ENCODE results near the gene NPHP4.

NPHP4 gene

GRCh38 chr1:5857011-5857410 lies 135.2 kb downstream of the NPHP4 start (continued):
- TF ChIP-seq ARNTL (CRISPR knock-in tag; IDR thresholded peaks at IDR 0.05; ENCODE audit: borderline replicate concordance, low read depth) = no peak
- TF ChIP-seq SNAI2 (CRISPR knock-in tag; IDR thresholded peaks at IDR 0.05) = no peak

- no peak for TF ChIP-seq OSR1 (CRISPR knock-in tag; IDR thresholded peaks at IDR 0.05)
- no peak for TF ChIP-seq TCF4 (CRISPR knock-in tag; IDR thresholded peaks at IDR 0.05; ENCODE audit: borderline replicate concordance)
- TF ChIP-seq CSDC2 (CRISPR knock-in tag; IDR thresholded peaks at IDR 0.05) = no peak
- no peak for TF ChIP-seq TSHZ2 (CRISPR knock-in tag; IDR thresholded peaks at IDR 0.05)
- TF ChIP-seq SNAI2 (CRISPR knock-in tag; IDR thresholded peaks at IDR 0.05) = no peak
- no peak for TF ChIP-seq ZC3H10 (CRISPR knock-in tag; IDR thresholded peaks at IDR 0.05)
- TF ChIP-seq ZNF8 (CRISPR knock-in tag; IDR thresholded peaks at IDR 0.05) = no peak
- no peak for TF ChIP-seq ESRRG (CRISPR knock-in tag; IDR thresholded peaks at IDR 0.05)
- no peak for TF ChIP-seq TOX (CRISPR knock-in tag; IDR thresholded peaks at IDR 0.05; ENCODE audit: borderline replicate concordance)
- TF ChIP-seq ZNF565 (CRISPR knock-in tag; conservative IDR thresholded peaks at IDR 0.05; ENCODE audit: low read depth) = no peak
These were observed 135.9 kb downstream of the NPHP4 start for GRCh38 chr1:5856246-5856815.

GRCh38 chr1:5855196-5855897 lies 136.9 kb downstream of the NPHP4 start:
- TF ChIP-seq ZFP3 (CRISPR knock-in tag; IDR thresholded peaks at IDR 0.05) (no peak), ESRRG (CRISPR knock-in tag; IDR thresholded peaks at IDR 0.05) (no peak), CSRNP3 (CRISPR knock-in tag; IDR thresholded peaks at IDR 0.05) (no peak), POU6F1 (CRISPR knock-in tag; IDR thresholded peaks at IDR 0.05; ENCODE audit: borderline replicate concordance, low read depth) (no peak), RARB (CRISPR knock-in tag; IDR thresholded peaks at IDR 0.05) (no peak), SNAI2 (CRISPR knock-in tag; IDR thresholded peaks at IDR 0.05) (no peak), TCF4 (CRISPR knock-in tag; IDR thresholded peaks at IDR 0.05; ENCODE audit: borderline replicate concordance) (no peak), ZNF70 (CRISPR knock-in tag; IDR thresholded peaks at IDR 0.05) (no peak)

More at GRCh38 chr1:5856246-5856815, 135.9 kb downstream of the NPHP4 start:
- no peak for ATAC-seq

GRCh38 chr1:5854754-5855153 lies 137.5 kb downstream of the NPHP4 start:
- no peak for TF ChIP-seq ZFP3 (CRISPR knock-in tag; IDR thresholded peaks at IDR 0.05)
- TF ChIP-seq CREB5 (CRISPR knock-in tag; IDR thresholded peaks at IDR 0.05; ENCODE audit: low read depth) = no peak
- TF ChIP-seq RARB (CRISPR knock-in tag; IDR thresholded peaks at IDR 0.05) = no peak
- TF ChIP-seq POU6F1 (CRISPR knock-in tag; IDR thresholded peaks at IDR 0.05; ENCODE audit: borderline replicate concordance, low read depth) = no peak
- no peak for TF ChIP-seq ZC3H10 (CRISPR knock-in tag; IDR thresholded peaks at IDR 0.05)
- no peak for TF ChIP-seq BACH2 (CRISPR knock-in tag; IDR thresholded peaks at IDR 0.05; ENCODE audit: borderline replicate concordance)
- no peak for TF ChIP-seq ESRRG (CRISPR knock-in tag; IDR thresholded peaks at IDR 0.05)
- TF ChIP-seq TOX (CRISPR knock-in tag; IDR thresholded peaks at IDR 0.05; ENCODE audit: borderline replicate concordance) = no peak
- no peak for TF ChIP-seq ZNF565 (CRISPR knock-in tag; conservative IDR thresholded peaks at IDR 0.05; ENCODE audit: low read depth)
- no peak for TF ChIP-seq ZNF8 (CRISPR knock-in tag; IDR thresholded peaks at IDR 0.05)
- TF ChIP-seq TSHZ2 (CRISPR knock-in tag; IDR thresholded peaks at IDR 0.05) = no peak
- TF ChIP-seq TCF4 (CRISPR knock-in tag; IDR thresholded peaks at IDR 0.05; ENCODE audit: borderline replicate concordance) = no peak
- no peak for TF ChIP-seq CSRNP3 (CRISPR knock-in tag; IDR thresholded peaks at IDR 0.05)
- no peak for TF ChIP-seq CSDC2 (CRISPR knock-in tag; IDR thresholded peaks at IDR 0.05)
- TF ChIP-seq ZNF70 (CRISPR knock-in tag; IDR thresholded peaks at IDR 0.05) = no peak
- no peak for TF ChIP-seq GLIS3 (CRISPR knock-in tag; IDR thresholded peaks at IDR 0.05)
- ATAC-seq = no peak

More at GRCh38 chr1:5855196-5855897, 136.9 kb downstream of the NPHP4 start:
- ATAC-seq = no peak
